Stomach (tissue), 9 donors: ENCODE measurements around the gene MATCAP1. TPM values are rescaled to one million over a fixed set of nuclear protein-coding genes. Genes with fewer than 3 reads are reported as not detected.

Experiments
- DNase-seq, 2 donors: peaks; one replicate each; pipeline versions ENCODE4 v3.0.0 to v3.0.0-alpha.2; 2013 to 2019
- H3K27ac ChIP-seq, 5 donors: fragments of 200-600 bp in 4 of 5; sonication (generic) in 4 of 5; one replicate each; pipeline ENCODE4 v1.5.1; 2013 to 2019; ENCODE audit warnings: mild to moderate bottlenecking in 1 of 5, moderate library complexity in 1 of 5
- H3K27me3 ChIP-seq, 3 donors: fragments of 200-600 bp; sonication (generic); one replicate each; pipeline ENCODE4 v1.5.1; 2017 to 2019; ENCODE audit warnings: mixed run types in 1 of 3
- H3K36me3 ChIP-seq, 4 donors: fragments of 200-600 bp; sonication (generic); 1 replicate in 3 of 4; 2 replicates in 1 of 4; pipeline ENCODE4 v1.5.1; 2016 to 2019
- H3K4me1 ChIP-seq, 4 donors: fragments of 200-600 bp; sonication (generic); one replicate each; pipeline ENCODE4 v1.5.1; 2016 to 2019
- H3K4me3 ChIP-seq, 4 donors: fragments of 200-600 bp; sonication (generic) in 3 of 4; one replicate each; pipeline ENCODE4 v1.5.1; 2016 to 2019; ENCODE audit warnings: mild to moderate bottlenecking in 1 of 4
- H3K9me3 ChIP-seq, 4 donors: fragments of 200-600 bp; sonication (generic); one replicate each; pipeline ENCODE4 v1.5.1; 2016 to 2019
- CTCF ChIP-seq, 7 experiments: fragments of 450-650 bp in 4 of 7; fragments of 200-600 bp in 3 of 7; sonication (generic) in 3 of 7; IDR thresholded peaks; one replicate each; pipeline ENCODE4 v1.5.1; 2016 to 2019; ENCODE audit warnings: antibody characterized with exemption in 7 of 7, control low read depth in 2 of 7, mild to moderate bottlenecking in 1 of 7
- EP300 ChIP-seq: sonication (generic); formaldehyde crosslinking; IDR thresholded peaks from one replicate; pipeline ENCODE4 v1.6.1; 2017; ENCODE audit warnings: antibody characterized with exemption
- POLR2A ChIP-seq, 4 donors: fragments of 450-650 bp; IDR thresholded peaks; one replicate each; pipeline ENCODE4 v1.6.1; 2016; ENCODE audit warnings: antibody characterized with exemption in 4 of 4, control low read depth in 2 of 4, mild to moderate bottlenecking in 1 of 4, moderate library complexity in 1 of 4
- POLR2AphosphoS5 ChIP-seq, 3 donors: sonication (generic); formaldehyde crosslinking; IDR thresholded peaks; one replicate each; pipeline ENCODE4 v1.6.1; 2016; ENCODE audit warnings: antibody characterized with exemption in 3 of 3
- WGBS, 5 donors: extraction: QIAGEN DNeasy Blood & Tissue Kit in 3 of 5; methylation state at CpG; one replicate each; pipeline versions ENCODE4 v1.1.5 to v1.1.7; 2013 to 2018; 5-methylcytosine and 5-hydroxymethylcytosine counted together
- intact Hi-C: fragments of 100-400 bp; cut with DNase I; formaldehyde crosslinking; loops from one replicate; pipeline ENCODE4 v1.15.1; 2023; ENCODE audit warnings: low total_unique reads
- polyA plus RNA-seq, 3 donors: library from polyadenylated mRNA; stranded (reverse); fragments of 200-250 nt; gene quantifications; one replicate each; pipeline ENCODE4 v1.2.3, GENCODE V29; 2013
- total RNA-seq, 5 donors: library from RNA; depleted of rRNA; stranded (reverse); fragments of >200 nt; gene quantifications; one replicate each; pipeline versions ENCODE4 v1.1.0 to v1.2.3, GENCODE V29; 2014 to 2016
- donor health status: healthy with polysubstance abuse.
- donor health status: Bipolar disorder and iron deficiency.
- donor health status: healthy.

MATCAP1 gene
- total and polyA plus RNA-seq, 8 donors, result 8.5 to 156 (median 18.8) TPM

- Histone ChIP-seq H3K4me3 (no peak overlapping the region), H3K36me3 (peaks cover 9 to 32% (median 15%) of the 10 kb centered on the region in 4 donors), H3K4me1 (peaks cover 3 to 9% (median 4%) of the 10 kb centered on the region in 4 donors), H3K27me3 (no peaks in the 10 kb centered on the region), H3K9me3 (no peaks in the 10 kb centered on the region), H3K27ac (no peak overlapping the region)
- 81 to 91% (median 84%) methylated on average over 6 to 11 of the region's 11 CpGs for WGBS, 5 donors
- no peak for TF ChIP-seq POLR2AphosphoS5 (IDR thresholded peaks at IDR 0.05)
- TF ChIP-seq EP300, result no peak
- TF ChIP-seq POLR2A (IDR thresholded peaks at IDR 0.05), result no peak
- no peak for TF ChIP-seq CTCF (IDR thresholded peaks at IDR 0.05)
- intact Hi-C loops, result no loop called here
- no peak for DNase-seq
Observed at GRCh38 chr16:67208154-67208896, 24.6 kb upstream of the MATCAP1 start.

- Histone ChIP-seq H3K27ac (no peak overlapping the region), H3K27me3 (no peaks in the 10 kb centered on the region), H3K36me3 (peaks cover 16 to 41% (median 24%) of the 10 kb centered on the region in 4 donors), H3K4me1 (peaks cover 0 to 4% (median 0%) of the 10 kb centered on the region in 4 donors), H3K4me3 (no peak overlapping the region), H3K9me3 (no peaks in the 10 kb centered on the region)
- TF ChIP-seq CTCF (IDR thresholded peaks at IDR 0.05) (no peak), POLR2A (IDR thresholded peaks at IDR 0.05) (no peak), EP300 (no peak), POLR2AphosphoS5 (IDR thresholded peaks at IDR 0.05) (no peak)
- intact Hi-C loops, result no loop called here
- no peak for DNase-seq
- WGBS, 5 donors, result 49 to 73% (median 61%) methylated on average over 11 to 21 of the region's 21 CpGs
Observed at GRCh38 chr16:67207249-67208091, 23.7 kb upstream of the MATCAP1 start.

- Histone ChIP-seq H3K9me3 (no peaks in the 10 kb centered on the region), H3K4me1 (peaks cover 0 to 4% (median 0%) of the 10 kb centered on the region in 4 donors), H3K4me3 (no peak overlapping the region), H3K36me3 (peaks cover 23 to 47% (median 30%) of the 10 kb centered on the region in 4 donors), H3K27ac (no peak overlapping the region), H3K27me3 (no peaks in the 10 kb centered on the region)
- 85 to 94% (median 88%) methylated on average over 3 of the region's 3 CpGs for WGBS, 5 donors
- DNase-seq, result no peak
- intact Hi-C loops, result no loop called here
- no peak for TF ChIP-seq EP300
- TF ChIP-seq POLR2AphosphoS5 (IDR thresholded peaks at IDR 0.05), result no peak
- no peak for TF ChIP-seq CTCF (IDR thresholded peaks at IDR 0.05)
- TF ChIP-seq POLR2A (IDR thresholded peaks at IDR 0.05), result no peak
Observed at GRCh38 chr16:67206838-67207248, 23.1 kb upstream of the MATCAP1 start.

GRCh38 chr16:67206129-67206837, 22.5 kb upstream of the MATCAP1 start:
- 86 to 95% (median 92%) methylated on average over 7 to 8 of the region's 8 CpGs for WGBS, 5 donors
- Histone ChIP-seq H3K27me3 (no peaks in the 10 kb centered on the region), H3K27ac (no peak overlapping the region), H3K36me3 (peaks cover 28 to 53% (median 36%) of the 10 kb centered on the region in 4 donors), H3K4me3 (no peak overlapping the region), H3K9me3 (no peaks in the 10 kb centered on the region), H3K4me1 (peaks cover 0 to 4% (median 0%) of the 10 kb centered on the region in 4 donors)
- no peak for DNase-seq
- TF ChIP-seq EP300 (no peak), CTCF (IDR thresholded peaks at IDR 0.05) (no peak), POLR2A (IDR thresholded peaks at IDR 0.05) (no peak), POLR2AphosphoS5 (IDR thresholded peaks at IDR 0.05) (no peak)
- intact Hi-C loops, result no loop called here
